D341Med (cell line): ENCODE data around the gene MAN1C1.

Experiments
- DNase-seq: peaks from one replicate; pipeline ENCODE4 v3.0.0; 2012; ENCODE audit warnings: low spot score

MAN1C1 gene

GRCh38 chr1:25739341-25739740 is 122.8 kb downstream of the MAN1C1 start:
- no peak for DNase-seq

DNA sequence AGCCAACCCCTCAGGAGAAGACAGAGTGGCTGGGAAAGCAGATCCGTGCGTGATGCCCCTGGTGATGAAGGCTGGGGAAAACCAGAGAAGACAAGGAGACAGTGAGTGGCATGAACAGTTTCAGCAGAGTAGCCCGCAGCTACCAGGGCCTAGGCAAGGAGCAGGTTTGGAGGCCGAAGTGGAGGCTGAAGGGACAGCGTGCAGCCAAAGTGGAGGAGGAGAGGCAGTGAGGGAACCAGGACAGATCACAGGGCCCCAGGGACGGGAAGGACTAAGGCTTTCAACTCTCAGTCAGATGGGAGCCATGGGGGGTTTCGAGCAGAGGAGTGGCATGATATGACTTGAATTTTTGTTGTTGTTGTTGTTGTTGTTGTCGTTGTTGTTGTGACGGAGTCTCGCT is 123.5 kb downstream of the MAN1C1 start:
- no peak for DNase-seq

- no peak for DNase-seq
Measured at GRCh38 chr1:25742316-25742715, 125.7 kb downstream of the MAN1C1 start.

DNA sequence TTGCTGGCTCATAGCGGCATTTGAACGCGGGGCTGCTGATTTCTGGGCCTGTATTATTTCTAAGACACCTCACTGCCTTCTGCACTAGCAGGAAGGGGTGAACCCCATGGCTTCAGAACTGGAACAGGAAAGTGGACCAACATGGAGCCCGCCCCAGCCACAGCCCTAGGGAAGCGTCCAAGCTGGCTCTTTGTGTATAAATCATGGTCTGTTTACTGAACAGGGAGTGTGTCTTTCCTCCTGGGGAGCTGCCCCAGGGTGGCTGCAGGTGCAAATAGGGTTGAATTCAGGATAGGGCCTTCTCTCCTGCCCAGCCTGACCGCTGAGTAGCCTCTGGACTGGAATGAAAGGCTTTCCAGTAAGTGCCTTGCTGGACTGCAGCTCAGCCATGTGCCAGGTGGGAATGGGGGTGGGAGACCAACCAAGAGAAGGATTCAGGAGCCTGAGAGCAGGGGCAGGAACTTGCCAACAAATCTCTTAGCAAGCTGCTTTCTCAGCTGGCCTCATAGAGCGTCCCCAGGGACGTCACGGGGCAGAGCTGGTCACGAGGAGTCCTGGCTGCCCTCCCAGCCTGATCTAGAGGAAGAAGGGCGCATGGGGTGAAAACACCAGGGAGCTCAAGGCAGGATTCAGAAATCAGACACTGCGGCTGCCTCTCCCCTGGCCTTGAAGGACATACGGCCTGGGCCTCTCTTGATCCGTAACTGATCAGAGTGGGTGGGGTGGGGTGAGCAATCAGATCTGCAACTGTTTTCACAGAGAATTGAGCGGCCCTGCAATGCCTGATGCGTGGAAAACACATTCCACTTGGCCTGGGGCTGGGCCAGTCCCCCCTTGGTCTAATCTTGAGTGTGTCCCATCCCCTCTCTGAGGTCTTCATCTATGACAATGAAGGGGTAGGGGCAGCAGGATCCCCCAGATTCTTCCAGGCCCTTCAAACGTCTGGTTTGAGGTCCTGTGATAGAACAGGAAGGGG is 126.9 kb downstream of the MAN1C1 start:
- peak; percentile 52 for DNase-seq

DNA sequence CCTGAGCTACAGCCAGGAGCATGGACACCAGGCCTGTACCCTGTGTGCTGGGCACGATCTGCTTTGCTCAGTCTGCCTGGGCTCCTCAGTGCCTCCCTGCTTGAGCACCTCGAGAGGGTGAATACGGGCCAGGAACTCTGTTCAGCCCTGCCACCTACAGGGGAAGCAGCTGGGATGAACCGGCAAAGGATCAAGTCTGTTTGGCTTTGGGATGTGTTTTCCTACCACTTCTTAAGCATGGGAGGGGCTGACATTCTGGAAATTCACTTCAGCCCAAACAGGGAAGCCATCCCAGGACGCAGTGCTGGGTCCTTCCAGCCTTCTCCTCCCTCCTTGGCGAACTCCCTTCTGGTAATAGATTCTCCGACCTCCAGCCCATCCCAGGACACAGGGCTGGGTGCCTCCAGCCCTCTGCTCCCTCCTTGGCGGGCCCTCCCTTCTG is 127.6 kb downstream of the MAN1C1 start:
- DNase-seq: peak; percentile 59

- no peak for DNase-seq
Measured at GRCh38 chr1:25744636-25745425, 128.2 kb downstream of the MAN1C1 start.

DNA sequence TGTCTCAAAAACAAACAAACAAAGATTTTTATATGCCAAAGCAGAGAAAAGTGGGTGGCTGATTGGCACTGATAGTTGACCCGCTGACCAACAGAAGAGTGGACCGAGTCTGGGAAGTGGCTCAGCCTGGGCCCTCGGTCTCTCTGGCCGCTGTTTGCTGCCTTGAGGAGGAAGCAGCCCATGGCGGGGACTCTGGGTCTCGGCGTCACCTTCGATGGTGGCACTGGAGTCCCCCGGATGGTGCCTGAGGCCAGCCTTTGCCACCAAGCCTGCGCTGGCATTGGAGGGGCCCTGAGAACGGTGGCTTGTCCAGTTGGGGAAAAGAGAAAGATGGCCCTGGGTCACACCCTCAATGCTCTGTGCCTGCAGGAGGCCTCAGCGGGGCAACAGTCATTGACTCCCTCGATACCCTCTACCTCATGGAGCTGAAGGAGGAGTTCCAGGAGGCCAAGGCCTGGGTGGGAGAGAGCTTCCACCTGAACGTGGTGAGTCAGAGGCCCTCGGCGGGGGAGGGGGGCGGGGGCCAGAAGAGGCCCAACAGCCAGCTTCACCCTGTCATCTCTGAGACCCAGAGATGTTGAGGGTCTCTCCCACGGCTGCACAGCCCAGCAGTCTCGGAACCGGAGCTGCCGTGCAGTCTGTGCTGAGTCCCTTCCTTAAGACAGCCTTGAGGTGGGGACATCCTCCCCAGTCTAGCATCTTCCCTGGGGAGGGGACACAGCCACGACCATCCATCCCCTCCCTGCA is 129.9 kb downstream of the MAN1C1 start:
- DNase-seq: no peak

GRCh38 chr1:25747046-25747719 is 130.6 kb downstream of the MAN1C1 start:
- no peak for DNase-seq

- DNase-seq: no peak
Measured at GRCh38 chr1:25748531-25749205, 132.1 kb downstream of the MAN1C1 start.

DNA sequence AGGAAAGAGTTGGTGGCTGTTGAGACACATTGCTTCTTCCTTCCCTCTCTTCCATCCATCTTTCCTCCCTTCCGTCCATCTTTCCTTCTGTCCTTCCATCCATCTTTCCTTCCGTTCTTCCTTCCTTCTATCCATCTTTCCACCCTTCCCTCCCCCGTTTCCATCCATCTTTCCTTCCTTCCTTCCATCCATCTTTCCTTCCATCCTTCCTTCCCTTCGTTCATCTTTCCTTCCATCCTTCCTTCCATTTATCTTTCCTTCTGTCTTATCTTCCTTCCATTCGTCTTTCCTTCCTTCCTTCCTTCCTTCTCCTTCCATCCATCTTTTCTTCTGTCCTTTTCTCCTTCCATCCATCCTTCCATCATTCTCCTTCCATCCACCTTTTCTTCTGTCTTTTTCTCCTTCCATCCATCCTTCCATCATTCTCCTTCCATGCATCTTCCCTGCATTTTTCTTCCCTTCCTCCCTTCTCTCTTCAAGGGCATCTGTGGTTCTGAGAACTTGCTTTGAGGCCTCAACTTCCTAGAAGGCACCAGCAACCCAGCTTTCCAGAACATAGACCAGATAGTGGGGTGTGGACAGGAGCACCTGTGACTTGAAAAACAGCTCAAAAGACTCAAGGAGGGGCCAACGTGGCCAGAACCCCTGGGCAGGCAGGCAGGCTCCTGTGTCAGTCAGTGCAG is 134.5 kb downstream of the MAN1C1 start:
- no peak for DNase-seq

GRCh38 chr1:25754470-25755181 is 138.0 kb downstream of the MAN1C1 start:
- no peak for DNase-seq

- no peak for DNase-seq
Measured at GRCh38 chr1:25755475-25756125, 139.0 kb downstream of the MAN1C1 start.

- DNase-seq: no peak
Measured at GRCh38 chr1:25756215-25756614, 139.6 kb downstream of the MAN1C1 start.

GRCh38 chr1:25757151-25757845 is 140.7 kb downstream of the MAN1C1 start:
- DNase-seq: no peak

GRCh38 chr1:25757846-25758185 is 141.2 kb downstream of the MAN1C1 start:
- DNase-seq: no peak

DNA sequence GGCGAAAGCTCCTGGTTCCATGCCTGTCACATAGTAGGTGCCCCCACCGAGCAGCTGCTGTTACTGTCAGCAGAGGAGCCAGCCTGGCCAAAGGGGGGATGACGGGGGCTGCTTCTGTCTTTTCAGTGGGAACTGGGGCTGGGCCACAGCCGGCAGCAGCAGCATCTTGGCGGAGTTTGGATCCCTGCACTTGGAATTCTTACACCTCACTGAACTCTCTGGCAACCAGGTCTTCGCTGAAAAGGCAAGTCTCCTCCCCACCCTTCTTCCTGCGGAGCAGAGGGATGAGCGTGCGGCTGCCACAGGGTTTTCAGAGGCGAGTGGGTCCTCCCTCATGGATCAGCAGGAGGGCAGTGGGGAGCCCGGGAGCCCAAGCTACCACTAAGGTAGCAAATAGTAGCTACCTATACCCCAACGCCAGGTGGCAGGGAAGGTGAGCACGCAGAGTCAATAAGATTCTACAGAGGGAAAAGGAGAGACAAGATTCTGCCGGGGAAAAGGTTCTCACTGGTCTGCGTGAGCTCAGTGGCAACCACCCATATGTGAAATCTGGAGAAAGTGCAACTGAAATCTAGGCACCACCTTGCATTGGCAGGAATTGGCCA is 142.0 kb downstream of the MAN1C1 start:
- no peak for DNase-seq

- DNase-seq: no peak
Measured at GRCh38 chr1:25760122-25760719, 143.6 kb downstream of the MAN1C1 start.

DNA sequence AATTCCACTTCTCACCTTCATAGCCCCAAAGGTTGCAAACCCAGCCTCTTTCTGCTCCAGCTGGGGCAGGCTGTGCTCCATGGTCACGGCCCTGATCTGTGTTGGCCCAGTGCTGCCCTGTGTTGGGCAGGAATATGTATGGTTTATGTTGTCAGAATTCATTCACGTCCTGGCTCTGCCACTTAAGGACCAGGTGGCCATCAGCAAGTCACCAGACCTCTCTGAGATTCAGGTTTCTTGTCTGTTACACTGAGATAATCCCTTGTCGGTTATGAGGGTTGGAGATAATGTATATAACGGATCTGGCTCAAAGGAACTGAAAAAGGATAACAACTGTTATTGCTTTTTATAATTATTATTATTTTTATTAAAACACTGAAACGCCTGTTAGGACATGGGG is 144.3 kb downstream of the MAN1C1 start:
- DNase-seq: no peak
